HG02798 (cell line): Measurements from ENCODE around the gene CDK2.
"Not testable (repeated sequence)": the region's sequence is repeated elsewhere in the genome, so short reads cannot be mapped to it uniquely, and the experiment has no call there.

ENCODE experiments used
- ATAC-seq: cut with Tn5 transposase; IDR thresholded peaks from one replicate; pipeline ENCODE4 v1.9.1; 2021; ENCODE audit warnings: mild to moderate bottlenecking; ENCODE audit not compliant: unreplicated experiment, poor library complexity

Gene CDK2

DNA sequence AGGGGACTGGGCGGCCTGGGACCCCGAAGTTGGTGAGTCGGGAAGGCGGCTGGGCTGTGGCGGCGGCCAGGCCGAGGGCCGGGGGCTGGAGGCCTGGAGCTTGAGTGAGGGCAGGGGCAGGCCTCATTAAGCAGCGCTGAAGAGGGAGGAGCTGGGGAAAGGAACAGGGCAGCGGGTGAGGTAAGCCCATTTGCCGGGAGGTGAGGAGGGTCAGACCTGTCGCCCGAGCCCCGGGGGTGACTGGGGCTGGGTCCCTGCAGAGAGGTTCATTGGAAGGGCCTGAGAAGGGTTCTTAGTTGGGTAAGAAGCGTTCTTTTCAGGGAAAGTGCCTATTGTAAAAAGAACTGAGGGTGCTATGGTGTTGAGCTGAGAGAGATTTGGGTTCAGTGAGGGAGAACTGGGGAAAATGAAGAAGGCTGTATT lies 7.7 kb downstream of the CDK2 start:
- ATAC-seq: peak; percentile 5

DNA sequence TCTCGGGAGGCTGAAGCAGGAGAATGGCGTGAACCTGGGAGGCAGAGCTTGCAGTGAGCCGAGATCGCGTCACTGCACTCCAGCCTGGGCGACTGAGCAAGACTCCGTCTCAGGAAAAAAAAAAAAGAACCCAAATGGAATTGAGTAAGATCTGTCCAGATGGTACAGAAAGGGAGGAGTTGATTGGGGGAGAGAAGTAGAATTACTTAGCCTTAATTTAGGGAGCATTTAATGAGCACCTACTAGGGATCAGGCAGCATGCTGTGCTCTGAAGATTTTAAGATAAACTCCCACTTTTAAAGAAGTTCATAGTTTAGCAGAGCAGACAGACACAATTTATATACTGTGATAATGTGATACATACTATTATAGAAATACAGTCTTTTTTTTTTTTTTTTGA lies 11.8 kb downstream of the CDK2 start:
- ATAC-seq: no peak

DNA sequence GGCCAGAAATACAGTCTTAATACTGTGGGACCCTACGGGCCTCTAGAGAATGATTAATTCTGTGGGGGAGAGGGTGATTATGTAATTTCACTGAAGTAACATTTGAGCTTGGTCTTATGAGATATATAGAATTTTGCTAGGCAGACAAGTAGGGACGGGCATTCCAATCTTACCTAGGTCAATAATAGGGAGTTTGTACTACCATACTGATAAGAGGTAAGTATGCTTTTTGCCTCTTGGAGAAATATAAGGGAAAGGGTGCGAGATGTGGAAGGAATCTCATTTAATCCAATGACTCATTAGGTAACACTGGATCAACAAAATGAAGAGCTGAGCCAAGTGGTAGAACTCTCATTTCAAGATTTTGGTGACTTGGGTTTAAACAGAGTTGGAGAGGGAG lies 12.4 kb downstream of the CDK2 start:
- ATAC-seq: no peak

DNA sequence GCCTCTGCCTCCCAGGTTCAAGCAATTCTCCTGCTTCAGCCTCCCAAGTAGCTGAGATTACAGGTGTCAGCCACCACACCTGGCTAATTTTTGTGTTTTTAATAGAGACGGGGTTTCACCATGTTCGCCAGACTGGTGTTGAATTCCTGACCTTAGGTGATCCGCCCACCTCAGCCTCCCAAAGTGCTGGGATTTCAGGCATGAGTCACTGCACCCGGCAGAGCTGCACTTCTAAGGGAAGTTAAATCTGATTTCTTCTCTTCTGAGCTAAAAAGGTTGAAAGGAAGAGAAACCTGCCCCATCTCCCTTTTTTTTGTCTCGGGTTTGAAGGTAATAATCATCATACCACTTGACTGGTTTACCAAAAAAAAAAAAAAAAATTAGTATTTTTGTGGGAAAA lies 15.3 kb downstream of the CDK2 start:
- ATAC-seq: not testable (repeated sequence)

DNA sequence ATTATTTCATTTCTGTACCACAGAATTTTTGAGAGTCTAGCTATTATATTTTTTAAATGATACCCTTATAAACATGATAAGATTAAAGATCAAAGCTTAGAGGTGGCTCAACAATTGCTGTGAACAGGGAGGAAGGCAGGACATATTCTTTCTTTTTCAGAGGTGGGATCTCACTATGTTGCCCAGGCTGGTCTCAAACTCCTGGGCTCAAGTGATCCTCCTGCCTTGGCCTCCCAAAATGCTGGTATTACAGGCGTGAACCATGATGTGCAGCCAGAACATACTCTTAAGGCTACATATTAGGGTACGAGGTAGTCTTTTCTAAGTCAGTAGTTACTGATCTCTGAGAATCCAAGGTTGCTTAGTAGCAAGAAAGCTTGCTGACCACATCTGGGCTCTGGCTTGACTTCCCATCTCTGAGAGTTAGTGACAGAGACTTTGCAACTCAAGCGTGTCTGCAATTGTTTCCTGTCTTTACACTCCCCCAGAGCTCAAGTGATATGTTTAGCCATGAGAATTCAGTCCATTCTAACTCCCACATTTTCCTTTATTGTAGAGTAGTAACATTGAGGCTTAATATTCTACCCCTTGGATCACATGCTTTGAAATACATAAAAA lies 15.8 kb downstream of the CDK2 start:
- no peak for ATAC-seq

DNA sequence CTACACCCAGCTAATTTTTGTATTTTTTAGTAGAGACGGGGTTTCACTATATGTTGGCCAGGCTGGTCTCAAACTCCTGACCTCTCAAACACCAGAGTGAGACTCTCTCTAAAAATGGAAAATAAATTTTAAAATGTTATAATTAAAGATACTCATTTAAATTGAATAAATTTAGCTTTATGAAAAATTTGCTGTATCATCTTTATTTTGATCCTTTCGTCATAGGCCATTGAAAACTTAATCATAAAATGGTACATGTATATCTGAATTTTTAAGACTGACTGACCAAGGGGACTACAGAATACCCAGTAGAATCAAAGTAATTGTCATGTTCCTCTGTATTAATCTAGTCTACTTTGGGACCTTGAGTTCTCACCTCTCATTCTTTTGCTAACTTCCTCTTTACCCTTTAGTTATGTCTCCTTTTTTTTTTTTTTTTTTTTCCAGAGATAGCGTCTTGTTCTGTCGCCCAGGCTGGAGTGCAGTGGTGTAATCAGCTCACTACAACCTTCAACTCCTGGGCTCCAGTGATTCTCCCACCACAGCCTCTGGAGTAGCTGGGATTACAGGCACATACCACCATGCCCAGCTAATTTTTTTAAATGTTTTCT lies 16.7 kb downstream of the CDK2 start:
- ATAC-seq: no peak

DNA sequence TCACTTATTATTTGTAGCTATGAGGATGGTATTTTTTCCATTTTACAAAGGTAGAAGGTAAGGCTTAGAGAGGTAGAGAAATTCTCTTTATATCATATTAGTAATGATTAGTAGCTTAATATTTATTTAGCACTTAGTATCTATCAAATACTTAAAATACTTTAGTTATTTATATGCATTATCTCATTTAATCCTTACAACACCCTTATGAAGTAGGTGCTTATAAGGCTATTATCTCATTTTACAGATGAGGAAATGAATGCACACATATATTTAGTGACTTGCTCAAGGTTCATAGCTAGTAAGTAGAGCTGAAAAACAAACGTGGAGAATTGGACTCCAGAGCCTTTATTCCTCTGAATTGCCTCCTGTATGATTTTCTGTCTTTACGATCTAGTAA lies 18.2 kb downstream of the CDK2 start:
- no peak for ATAC-seq

DNA sequence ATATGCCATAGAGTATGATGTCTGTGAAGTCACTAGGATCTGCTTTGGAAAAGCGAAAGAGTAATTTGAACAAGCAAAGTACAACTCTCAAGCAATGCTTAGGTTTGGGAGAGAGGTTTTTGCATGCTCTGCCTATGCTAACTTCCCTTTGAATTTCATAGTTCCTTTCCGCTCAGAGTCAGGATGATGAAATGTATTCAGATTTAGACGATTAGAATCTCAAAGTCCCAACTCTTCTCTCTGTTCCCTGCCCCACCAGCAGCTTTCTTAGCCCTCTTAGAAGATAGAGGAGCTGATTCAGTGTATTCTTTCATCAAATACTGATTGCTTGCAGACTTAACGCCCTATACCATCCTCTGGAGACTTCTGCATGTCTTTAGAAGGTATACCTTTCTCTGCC lies 18.7 kb downstream of the CDK2 start:
- no peak for ATAC-seq

DNA sequence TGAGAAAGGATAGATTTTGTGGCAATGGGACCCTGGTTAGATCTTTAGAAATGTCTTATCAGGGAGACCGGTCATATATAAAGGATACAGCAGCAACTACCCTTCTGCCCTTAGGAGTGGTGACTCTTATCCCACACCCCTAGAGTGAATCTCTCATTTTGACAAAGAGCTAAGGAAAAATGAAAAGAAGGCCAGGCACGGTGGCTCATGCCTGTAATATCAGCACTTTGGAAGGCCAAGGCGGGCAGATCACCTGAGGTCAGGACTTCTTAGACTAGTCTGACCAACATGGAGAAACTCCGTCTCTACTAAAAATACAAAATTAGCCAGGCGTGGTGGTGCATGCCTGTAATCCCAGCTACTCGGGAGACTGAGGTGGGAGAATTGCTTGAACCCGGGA lies 19.3 kb downstream of the CDK2 start:
- ATAC-seq: not testable (repeated sequence)

DNA sequence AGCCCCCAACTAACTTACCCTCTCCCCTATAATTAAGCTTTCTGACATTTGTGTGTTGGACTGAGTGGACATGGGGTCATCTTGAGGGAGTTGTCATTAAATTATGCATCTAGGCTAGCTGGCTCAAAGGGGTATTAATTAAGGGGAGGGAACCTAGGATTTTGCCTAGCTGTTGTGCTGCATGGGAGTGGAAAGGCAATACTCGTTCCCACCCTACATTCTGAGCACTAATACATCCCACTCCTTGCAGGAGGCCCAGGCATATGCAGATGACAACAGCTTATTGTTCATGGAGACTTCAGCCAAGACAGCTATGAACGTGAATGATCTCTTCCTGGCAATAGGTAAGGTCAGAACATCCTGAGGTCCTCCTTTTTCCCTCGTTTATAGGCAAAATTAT lies 24.5 kb downstream of the CDK2 start:
- no peak for ATAC-seq

DNA sequence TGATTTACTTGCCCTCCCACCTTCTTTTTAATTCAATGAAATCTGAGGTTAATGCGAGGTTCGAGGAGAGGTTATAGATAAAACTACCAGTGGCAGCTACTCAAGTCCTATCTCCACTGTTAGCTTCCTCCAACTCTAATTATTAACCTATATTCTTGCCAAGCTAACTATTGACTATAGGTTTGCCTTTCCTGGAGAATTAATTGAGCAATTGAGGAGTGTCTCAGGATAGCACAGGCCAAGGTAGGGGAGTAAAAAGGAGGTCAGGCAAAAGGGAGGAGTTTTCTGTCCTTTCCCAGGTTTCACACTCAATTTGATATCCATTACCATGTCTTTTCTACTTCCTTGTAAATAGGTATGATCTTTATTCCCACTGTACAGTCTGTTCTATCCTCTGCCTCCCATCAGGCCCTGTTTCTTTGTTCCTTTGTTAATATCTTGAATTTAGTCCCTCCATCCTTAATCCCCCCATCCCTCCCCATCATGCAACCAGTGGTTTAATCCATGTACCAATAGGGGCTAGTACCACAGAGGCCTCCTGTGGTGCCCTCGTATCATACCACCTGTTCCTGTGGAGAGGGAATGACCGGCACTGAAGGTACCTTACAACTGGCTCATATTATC lies 26.7 kb downstream of the CDK2 start:
- ATAC-seq: no peak

DNA sequence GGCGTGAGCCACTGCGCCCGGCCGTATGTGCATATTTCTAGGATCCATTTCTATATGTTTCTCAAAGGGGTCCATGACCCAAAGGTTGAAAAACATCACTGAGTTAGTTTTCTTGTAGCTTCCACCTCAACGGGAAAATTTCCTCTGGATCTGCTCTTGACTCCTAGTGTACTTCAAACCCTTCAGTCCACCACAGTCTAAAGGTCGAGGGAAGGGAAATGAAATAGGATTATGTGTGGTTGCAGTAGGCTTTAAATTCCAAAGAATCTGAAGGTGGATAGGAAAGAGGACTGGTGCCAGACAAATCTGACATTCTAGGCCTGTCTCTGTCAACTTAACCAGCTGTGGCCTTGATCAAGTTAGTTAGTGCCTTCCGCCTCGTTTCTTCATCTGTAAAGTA lies 28.7 kb downstream of the CDK2 start:
- no peak for ATAC-seq

DNA sequence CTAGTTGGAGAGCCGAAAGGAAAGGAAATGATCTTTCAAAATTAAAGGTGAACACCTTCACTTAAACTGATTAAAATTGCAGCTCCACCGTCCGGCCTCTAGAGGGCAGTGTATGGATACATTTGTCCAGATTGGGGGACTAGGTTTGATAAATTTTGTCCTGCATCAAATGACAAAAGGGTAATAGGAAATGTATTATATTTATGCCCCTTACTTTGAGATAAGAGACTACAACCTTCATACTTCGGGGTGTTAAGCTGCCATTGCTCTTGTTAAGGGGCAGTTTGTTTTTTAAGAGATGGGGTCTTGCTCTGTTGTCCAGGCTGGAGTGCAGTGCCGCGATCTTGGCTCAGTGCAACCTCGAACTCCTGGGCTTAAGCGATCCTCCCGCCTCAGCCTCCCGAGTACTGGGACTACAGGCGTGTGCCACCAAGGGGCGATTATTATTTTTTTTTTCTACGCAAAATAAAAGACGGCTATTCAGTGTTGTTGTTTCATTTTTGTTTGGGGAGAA lies 29.6 kb downstream of the CDK2 start:
- ATAC-seq: no peak

DNA sequence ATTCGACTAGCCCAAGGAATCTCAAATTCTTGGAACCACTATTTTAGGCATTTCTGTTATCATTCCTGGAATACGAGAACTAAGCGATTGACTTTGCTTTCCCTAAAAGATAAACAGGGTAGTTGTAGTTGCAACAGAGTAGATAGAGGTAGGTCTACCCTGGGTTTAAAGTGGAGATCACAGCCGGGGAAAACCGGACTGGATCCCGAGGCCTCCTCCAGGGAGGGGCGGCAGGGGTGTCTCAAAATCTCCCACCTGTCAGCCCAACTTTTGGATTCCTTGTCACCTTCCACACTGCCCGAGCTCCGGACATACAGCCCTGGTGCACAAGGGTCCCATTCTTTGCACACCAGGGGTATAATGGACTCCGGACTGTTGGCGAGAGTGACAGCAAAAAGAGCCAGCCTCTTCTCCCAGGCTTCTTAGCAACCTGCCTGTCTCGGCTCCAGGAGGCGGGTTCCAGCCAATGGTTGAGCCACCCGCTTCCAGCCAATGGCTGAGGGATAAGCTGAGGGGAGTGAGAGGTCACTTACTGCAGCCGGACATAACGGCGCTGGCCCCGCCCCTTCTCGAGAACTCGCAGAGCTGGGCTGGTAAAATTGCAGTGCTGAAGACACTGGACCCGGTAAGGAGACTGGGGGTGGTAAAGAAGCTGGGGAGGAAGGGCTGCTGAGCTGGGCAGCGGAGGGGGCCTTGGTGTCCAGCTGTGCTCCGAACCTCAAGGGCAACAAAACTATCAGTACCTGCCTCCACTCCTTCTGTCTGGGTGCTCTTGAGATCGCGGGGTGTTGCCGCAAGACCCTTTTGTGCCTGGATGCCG lies 30.3 kb downstream of the CDK2 start, which contains the start of gene SUOX:
SUOX (plus strand) TSS at position 562 of the 820 bp plus-strand sequence. CDS start 4,946 bp downstream, outside the sequence.
- peak; percentile 100 for ATAC-seq

DNA sequence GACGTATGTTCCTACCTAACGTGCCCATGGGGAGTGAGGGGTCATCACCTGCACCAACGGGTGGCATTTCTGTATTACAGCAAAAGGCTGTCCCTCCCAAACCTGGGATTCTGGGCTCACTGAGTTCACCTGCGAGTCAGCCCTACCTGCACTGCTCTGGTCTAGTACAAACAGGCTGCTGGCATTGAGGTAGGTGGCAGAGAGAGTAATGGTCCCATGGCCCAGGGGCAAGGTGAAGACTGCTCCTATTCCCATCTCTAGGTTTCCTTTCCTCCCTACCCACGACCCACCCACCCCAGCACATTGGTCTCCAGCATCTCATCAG lies 30.9 kb downstream of the CDK2 start:
- peak; percentile 5 for ATAC-seq

DNA sequence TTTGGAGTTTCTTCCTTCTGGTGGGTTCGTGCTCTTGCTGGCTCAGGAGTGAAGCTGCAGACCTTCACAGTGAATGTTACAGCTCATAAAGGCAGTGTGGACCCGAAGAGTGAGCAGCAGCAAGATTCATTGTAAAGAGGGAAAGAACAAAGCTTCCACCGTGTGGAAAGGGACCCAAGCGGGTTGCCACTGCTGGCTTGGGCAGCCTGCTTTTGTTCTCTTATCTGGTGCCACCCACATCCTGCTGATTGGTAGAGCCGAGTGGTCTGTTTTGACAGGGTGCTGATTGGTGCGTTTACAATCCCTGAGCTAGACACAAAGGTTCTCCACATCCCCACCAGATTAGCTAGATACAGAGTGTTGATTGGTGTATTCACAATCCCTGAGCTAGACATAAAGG lies 32.9 kb downstream of the CDK2 start:
- not testable (repeated sequence) for ATAC-seq

DNA sequence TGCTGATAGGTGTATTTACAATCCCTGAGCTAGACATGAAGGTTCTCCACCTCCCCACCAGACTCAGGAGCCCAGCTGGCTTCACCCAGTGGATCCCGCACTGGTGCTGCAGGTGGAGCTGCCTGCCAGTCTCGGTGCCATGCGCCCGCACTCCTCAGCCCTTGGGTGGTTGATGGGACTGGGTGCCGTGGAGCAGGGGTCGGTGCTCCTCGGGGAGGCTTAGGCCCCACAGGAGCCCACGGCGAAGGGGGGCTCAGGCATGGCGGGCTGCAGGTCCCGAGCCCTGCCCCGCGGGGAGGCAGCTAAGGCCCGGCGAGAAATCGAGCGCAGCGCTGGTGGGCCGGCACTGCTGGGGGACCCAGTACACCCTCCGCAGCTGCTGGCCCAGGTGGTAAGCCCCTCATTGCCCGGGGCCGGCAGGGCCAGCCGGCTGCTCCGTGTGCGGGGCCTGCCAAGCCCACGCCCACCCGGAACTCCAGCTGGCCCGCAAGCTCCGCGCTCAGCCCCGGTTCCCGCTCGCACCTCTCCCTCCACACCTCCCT lies 33.4 kb downstream of the CDK2 start:
- not testable (repeated sequence) for ATAC-seq

DNA sequence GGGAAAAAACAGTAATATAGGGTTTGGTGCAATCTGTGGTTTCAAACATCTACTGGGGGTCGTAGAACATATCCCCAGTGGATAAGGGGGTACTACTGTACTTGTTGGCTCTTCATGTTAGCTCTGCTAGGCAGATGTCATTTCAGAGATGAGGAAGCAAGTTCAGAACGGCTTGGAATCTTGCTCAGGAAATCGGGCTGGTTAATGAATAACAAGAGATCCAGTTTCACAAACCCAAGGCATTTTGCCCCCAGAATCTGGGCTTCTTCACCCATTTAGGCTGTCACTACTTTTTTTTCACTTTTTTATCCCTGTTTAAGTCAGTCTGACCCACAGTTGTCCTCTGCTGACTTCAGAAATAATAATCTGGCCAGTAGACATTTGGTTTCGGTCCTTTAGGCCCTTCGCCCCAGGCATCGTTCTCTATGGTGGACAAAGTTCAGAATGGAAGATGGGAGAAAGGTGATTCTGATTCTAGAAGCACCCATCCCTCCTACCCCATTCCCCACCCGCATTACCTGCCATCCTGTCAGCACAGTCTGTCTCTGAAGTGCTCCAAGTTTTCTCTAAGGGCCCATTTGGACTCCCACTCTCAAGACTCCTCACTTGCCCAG lies 35.0 kb downstream of the CDK2 start:
- ATAC-seq: no peak

DNA sequence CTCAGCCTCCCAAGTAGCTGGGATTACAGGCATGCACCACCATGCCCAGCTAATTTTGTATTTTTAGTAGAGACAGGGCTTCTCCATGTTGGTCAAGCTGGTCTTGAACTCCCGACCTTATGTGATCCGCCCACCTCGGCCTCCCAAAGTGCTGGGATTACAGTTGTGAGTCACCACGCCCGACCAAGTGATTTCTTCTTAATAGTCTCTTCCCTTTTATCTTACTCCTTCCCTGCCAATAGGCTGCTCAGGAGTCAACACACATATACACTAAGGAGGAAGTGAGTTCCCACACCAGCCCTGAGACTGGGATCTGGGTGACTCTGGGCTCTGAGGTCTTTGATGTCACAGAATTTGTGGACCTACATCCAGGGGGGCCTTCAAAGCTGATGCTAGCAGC lies 36.7 kb downstream of the CDK2 start:
- not testable (repeated sequence) for ATAC-seq

DNA sequence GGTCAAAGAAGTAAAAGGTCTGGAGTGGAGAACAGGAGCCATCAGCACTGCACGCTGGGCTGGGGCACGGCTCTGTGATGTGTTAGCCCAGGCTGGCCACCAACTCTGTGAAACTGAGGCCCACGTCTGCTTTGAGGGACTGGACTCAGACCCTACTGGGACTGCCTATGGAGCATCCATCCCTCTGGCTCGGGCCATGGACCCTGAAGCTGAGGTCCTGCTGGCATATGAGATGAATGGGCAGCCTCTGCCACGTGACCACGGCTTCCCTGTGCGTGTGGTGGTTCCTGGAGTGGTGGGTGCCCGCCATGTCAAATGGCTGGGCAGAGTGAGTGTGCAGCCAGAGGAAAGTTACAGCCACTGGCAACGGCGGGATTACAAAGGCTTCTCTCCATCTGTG lies 37.6 kb downstream of the CDK2 start:
- no peak for ATAC-seq
